ENCODE measurements around the gene ASAP2. TPM values are rescaled to one million over a fixed set of nuclear protein-coding genes. Genes with fewer than 3 reads are reported as not detected.

ASAP2 gene
- total RNA-seq, 2 donors from 2014 or later = not detected

DNA sequence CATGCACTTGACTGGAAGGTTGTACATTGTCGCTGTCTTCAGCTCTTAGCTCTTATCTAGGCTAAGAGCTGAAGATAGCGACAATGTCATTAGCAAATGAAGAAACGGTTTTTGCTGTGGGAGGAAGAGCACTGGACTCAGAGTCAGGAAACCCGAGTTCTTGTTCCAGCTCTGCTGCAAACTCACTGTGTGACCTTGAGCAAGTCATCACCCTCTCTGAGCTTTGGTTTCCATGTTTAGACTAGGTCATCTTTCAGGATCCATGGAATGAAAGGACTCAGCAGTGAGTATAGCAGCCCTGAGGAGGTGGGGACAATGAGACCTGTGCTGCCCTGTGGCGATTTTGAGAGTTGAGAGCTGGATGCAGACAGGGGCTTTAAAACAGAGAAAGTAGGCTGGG lies 85.3 kb downstream of the ASAP2 start:
- ATAC-seq (no peak), DNase-seq (ENCODE audit: low spot score) (no peak)
- Mint-ChIP-seq H3K9me3 (no peaks in the 10 kb centered on the region), H3K4me1 (ENCODE audit: low read depth in 2 of 2) (no peaks in the 10 kb centered on the region), H3K4me3 (no peak overlapping the region), H3K27me3 (peaks cover 22 to 43% of the 10 kb centered on the region in 2 donors), H3K27ac (no peak overlapping the region), H3K36me3 (no peaks in the 10 kb centered on the region)

DNA sequence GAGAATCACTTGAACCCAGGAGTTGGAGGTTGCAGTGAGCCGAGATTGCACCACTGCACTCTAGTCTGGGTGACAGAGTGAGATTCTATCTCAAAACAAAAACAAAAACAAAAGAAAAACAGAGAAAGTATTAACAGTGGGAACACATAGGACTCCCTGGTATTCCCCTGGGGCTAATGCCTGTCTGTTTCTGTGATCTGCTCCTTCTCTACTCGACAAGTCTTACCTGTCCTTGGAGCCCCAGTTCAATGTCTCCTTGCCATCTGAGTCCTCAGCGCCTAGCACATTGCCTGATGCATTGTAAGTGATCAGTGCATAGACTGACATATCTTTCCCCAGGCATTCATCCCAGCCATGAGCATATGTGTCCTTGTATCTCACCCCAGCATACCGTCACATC lies 85.8 kb downstream of the ASAP2 start:
- no peak for DNase-seq (ENCODE audit: low spot score)
- Mint-ChIP-seq H3K9me3 (no peaks in the 10 kb centered on the region), H3K4me1 (ENCODE audit: low read depth in 2 of 2) (no peaks in the 10 kb centered on the region), H3K36me3 (no peaks in the 10 kb centered on the region), H3K27me3 (peaks cover 23 to 37% of the 10 kb centered on the region in 2 donors), H3K4me3 (no peak overlapping the region), H3K27ac (no peak overlapping the region)
- ATAC-seq = no peak

DNA sequence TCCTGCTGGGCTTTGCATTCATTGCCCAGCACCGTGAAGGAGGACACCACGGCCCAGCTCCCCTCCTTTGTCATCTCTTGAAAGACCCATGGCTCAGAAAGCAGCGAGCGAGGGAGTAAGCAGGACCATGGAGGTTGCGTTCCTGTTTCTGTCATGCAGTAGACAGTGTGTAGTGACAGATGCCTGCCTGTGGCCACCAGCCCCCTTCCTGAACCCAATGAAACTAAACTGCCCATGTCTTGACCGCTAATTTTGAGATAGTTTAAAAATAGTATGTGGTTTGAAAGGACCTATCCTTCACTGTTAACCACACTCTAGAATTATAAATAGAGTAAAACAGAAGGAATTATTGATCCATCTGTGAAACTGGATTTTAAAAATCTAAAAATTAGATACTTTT lies 88.2 kb downstream of the ASAP2 start:
- H3K4me3 Mint-ChIP-seq = no peak overlapping the region
- H3K27ac Mint-ChIP-seq = no peak overlapping the region
- DNase-seq (ENCODE audit: low spot score) (no peak), ATAC-seq (no peak)
- H3K27me3 Mint-ChIP-seq = peaks cover 13 to 38% of the 10 kb centered on the region in 2 donors
- H3K9me3 Mint-ChIP-seq = no peaks in the 10 kb centered on the region
- no peaks in the 10 kb centered on the region for H3K36me3 Mint-ChIP-seq
- H3K4me1 Mint-ChIP-seq (ENCODE audit: low read depth in 2 of 2) = no peaks in the 10 kb centered on the region

DNA sequence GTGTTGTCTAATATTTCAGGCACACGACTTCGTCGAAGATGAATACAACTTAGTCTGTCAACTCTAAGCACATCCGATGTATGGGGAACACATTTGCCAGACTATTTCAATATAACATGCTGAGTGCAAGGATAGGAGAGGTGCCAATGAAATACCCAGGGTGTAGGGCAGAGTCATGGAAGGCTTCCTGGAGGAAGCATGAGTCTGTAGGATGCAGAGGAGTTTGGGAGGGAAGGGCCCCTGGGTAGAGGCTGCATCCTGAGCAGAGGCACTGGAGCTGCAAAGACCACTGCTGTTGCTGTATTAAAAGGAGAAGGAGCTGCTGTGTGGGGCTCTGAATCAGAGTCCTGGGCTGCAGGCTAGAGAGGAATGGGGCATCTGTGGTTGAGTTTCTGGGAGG lies 89.9 kb downstream of the ASAP2 start:
- Mint-ChIP-seq H3K27me3 (peaks cover 9 to 32% of the 10 kb centered on the region in 2 donors), H3K36me3 (no peaks in the 10 kb centered on the region), H3K27ac (no peak overlapping the region), H3K9me3 (no peaks in the 10 kb centered on the region), H3K4me1 (ENCODE audit: low read depth in 2 of 2) (no peaks in the 10 kb centered on the region), H3K4me3 (no peak overlapping the region)
- no peak for ATAC-seq
- no peak for DNase-seq (ENCODE audit: low spot score)

DNA sequence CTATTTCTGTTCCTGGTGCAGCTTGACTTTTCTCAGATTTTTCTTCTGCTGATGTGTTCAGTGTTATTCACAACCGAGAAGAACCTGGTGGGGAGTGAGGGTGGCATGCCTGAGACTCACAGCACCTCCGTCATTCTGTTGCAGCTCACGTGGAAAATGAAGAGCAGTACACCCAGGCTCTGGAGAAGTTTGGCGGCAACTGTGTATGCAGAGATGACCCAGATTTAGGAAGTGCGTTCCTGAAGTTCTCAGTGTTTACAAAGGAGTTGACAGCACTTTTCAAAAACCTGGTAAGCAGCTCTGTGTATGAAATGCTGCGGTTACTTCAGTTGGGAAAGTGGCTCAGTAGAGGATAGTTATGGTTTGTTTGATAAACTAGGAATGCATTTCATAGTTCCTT lies 90.5 kb downstream of the ASAP2 start:
- H3K9me3 Mint-ChIP-seq = no peaks in the 10 kb centered on the region

DNA sequence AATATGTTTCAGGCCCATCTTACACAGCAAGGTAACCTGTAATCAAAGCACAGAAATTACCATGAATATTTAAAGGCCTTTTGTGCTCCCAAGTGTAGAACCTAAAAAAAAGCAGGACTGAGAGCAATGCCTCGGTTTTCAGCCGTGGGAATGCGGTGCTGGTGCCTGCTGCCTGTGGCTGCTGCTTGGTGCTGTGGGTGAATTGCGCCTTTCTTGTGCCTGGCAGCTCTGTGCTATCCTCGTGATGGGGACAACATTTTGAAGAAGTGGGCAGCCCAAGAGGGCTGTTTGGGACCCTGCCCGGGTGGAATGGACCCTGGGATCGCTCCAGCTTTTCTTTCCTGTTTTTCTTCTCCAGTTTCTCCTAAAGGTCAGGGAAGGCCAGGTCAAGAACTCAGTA lies 91.2 kb downstream of the ASAP2 start:
- Mint-ChIP-seq H3K9me3 (no peaks in the 10 kb centered on the region), H3K27ac (no peak overlapping the region), H3K4me3 (no peak overlapping the region), H3K4me1 (ENCODE audit: low read depth in 2 of 2) (no peaks in the 10 kb centered on the region), H3K27me3 (peaks cover 9 to 32% of the 10 kb centered on the region in 2 donors), H3K36me3 (no peaks in the 10 kb centered on the region)
- no peak for DNase-seq (ENCODE audit: low spot score)
- no peak for ATAC-seq

More for the DNA sequence above, 90.5 kb downstream of the ASAP2 start:
- Mint-ChIP-seq H3K27me3 (peaks cover 9 to 32% of the 10 kb centered on the region in 2 donors), H3K4me3 (no peak overlapping the region), H3K36me3 (no peaks in the 10 kb centered on the region), H3K4me1 (ENCODE audit: low read depth in 2 of 2) (no peaks in the 10 kb centered on the region), H3K27ac (no peak overlapping the region)
- DNase-seq (ENCODE audit: low spot score) (no peak), ATAC-seq (no peak)

DNA sequence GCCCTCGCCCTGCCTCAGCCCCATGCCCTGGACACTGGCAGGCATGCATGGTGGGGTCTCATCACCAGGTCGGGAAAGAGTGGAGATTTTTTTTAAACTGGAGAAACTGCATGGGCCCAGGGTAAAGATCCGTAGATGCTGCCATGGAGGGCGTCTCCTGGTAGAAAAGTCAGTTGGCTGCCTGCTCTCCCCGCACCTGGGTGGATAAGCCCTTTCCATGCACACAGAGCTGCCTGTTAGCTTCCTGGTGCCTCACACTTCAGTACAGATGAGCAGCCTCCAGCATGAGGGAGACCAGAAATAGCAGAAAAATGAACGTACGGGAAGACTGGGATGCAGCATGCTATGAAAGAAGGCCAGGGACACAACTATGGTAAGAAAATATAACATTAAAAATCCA lies 92.0 kb downstream of the ASAP2 start:
- Mint-ChIP-seq H3K4me1 (ENCODE audit: low read depth in 2 of 2) (no peaks in the 10 kb centered on the region), H3K27ac (no peak overlapping the region), H3K27me3 (peaks cover 10 to 31% of the 10 kb centered on the region in 2 donors), H3K4me3 (no peak overlapping the region), H3K36me3 (no peaks in the 10 kb centered on the region), H3K9me3 (no peaks in the 10 kb centered on the region)
- ATAC-seq = no peak
- DNase-seq (ENCODE audit: low spot score) = no peak

DNA sequence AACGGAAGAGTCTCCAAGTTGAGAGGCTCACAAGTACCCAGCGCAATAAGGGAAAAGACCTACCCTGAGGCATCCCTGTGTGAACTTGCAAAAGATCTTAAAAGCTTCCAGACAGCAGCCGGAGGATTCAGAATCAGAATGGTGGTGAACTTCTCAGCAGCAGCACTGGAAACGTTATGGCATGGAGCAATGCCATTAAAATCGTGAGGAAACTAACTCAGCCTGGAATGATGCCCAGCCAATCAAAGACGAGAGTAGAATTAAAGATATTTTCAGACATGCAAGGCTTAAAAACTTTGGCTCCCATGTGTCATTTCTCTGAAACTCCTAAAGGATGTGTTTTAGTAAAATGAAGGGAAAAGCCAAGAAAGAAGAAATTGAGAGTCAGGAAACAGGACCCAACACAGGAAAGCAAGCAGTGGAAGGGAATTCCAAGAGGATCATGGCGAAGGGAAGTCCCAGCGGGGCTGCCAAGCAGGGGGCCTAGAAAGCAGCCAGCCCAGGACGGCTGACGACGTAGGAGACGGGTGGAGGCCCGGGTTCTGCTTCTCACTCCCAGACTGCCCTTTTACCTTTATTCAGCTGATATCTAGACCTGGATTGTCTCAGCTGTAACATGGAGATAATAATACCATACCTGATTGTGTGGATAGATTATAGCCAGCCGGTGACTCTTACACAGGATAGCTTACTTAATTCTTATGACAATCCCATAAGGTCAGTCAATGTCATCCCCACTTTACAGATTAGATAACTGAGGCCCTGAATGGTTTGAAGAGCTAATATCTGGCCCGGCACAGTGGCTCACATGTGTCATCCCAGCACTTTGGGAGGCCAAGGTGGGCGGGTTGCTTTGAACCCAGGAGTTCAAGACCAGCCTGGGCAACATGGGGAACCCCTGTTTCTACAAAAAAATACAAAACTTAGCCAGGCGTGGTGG lies 92.8 kb downstream of the ASAP2 start:
- no peak overlapping the region for H3K4me3 Mint-ChIP-seq
- H3K27me3 Mint-ChIP-seq = peaks cover 12 to 33% of the 10 kb centered on the region in 2 donors
- ATAC-seq = no peak
- no peaks in the 10 kb centered on the region for H3K9me3 Mint-ChIP-seq
- DNase-seq (ENCODE audit: low spot score) = no peak
- no peaks in the 10 kb centered on the region for H3K4me1 Mint-ChIP-seq (ENCODE audit: low read depth in 2 of 2)
- no peak overlapping the region for H3K27ac Mint-ChIP-seq
- H3K36me3 Mint-ChIP-seq = no peaks in the 10 kb centered on the region

DNA sequence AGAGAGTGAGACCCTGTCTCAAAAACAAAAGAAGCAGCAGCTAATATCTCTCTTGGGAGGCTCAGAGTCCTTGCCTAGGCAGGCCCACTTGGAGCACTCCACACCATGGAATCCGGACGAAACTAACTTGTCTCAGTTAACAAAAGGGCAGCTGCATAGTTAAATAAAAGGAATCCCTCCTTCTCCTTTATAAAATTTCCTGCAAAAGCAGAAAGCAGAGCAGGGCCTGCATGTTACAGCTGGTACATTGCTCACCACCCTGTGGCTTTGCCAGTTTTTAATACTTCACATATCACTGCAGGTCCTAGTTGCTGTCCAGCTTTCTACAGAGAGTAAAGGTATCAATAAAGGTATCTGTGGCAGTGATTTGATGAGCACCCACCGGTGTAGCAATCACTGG lies 93.6 kb downstream of the ASAP2 start:
- Mint-ChIP-seq H3K4me3 (no peak overlapping the region), H3K4me1 (ENCODE audit: low read depth in 2 of 2) (no peaks in the 10 kb centered on the region), H3K9me3 (no peaks in the 10 kb centered on the region), H3K36me3 (no peaks in the 10 kb centered on the region), H3K27ac (no peak overlapping the region), H3K27me3 (peaks cover 11 to 36% of the 10 kb centered on the region in 2 donors)
- DNase-seq (ENCODE audit: low spot score) (no peak), ATAC-seq (peak in 1 of 2 donors; percentile 33)

DNA sequence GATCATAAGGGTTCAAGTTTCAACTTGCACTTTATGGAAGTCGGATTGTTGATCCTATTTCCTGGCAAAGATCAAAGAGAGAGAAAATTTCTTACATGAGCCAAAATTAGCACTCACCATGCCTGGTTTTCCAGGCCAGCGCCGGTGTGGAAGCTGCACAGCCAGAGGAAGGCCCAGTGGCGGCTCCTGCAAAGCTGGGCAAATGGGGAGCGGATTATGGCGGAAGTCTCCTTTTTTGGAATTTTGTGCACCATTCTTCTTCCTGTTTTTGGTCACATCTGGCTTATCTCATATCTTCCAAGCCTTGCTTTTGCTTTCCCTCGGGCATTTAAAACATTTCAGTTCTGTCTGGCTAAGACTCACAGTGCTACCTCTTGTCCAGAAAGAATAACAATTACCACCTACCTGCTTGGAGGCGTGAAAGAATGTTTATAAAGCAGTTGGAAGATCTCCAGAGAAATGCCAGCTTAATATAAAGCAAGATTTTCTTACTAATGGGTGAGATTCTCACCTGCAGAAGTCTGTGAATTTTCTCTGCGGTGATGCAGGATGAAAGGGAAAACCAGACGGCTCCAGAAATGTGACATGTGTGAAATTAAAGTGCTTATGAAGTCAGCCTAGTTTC lies 94.3 kb downstream of the ASAP2 start:
- H3K4me3 Mint-ChIP-seq = no peak overlapping the region
- no peaks in the 10 kb centered on the region for H3K9me3 Mint-ChIP-seq
- DNase-seq (ENCODE audit: low spot score) (no peak), ATAC-seq (no peak)
- peaks cover 8 to 38% of the 10 kb centered on the region in 2 donors for H3K27me3 Mint-ChIP-seq
- H3K4me1 Mint-ChIP-seq (ENCODE audit: low read depth in 2 of 2) = no peaks in the 10 kb centered on the region
- H3K36me3 Mint-ChIP-seq = no peaks in the 10 kb centered on the region
- no peak overlapping the region for H3K27ac Mint-ChIP-seq

DNA sequence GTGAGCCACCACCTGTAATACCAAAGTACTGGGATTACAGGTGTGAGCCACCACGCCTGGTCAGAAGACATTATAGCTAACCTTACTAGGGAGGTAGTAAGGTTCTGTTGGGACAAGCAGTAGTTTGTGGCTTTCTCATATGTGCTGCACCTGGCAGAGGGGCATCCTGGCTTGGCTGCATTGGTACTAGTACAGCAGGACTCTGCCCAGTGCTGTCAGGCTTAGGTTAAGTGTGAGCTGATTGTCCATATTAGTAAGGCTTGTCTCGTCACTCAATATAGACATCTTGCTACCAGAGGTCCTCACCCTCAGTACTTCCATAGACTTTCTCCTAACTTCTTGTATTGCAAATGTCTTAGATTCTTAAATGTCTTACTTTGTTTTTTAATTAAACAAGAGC lies 96.1 kb downstream of the ASAP2 start:
- no peak overlapping the region for H3K4me3 Mint-ChIP-seq
- DNase-seq (ENCODE audit: low spot score) = no peak
- peaks cover 2 to 30% of the 10 kb centered on the region in 2 donors for H3K27me3 Mint-ChIP-seq
- ATAC-seq = no peak
- no peaks in the 10 kb centered on the region for H3K9me3 Mint-ChIP-seq
- H3K4me1 Mint-ChIP-seq (ENCODE audit: low read depth in 2 of 2) = no peaks in the 10 kb centered on the region
- H3K27ac Mint-ChIP-seq = no peak overlapping the region
- H3K36me3 Mint-ChIP-seq = no peaks in the 10 kb centered on the region

DNA sequence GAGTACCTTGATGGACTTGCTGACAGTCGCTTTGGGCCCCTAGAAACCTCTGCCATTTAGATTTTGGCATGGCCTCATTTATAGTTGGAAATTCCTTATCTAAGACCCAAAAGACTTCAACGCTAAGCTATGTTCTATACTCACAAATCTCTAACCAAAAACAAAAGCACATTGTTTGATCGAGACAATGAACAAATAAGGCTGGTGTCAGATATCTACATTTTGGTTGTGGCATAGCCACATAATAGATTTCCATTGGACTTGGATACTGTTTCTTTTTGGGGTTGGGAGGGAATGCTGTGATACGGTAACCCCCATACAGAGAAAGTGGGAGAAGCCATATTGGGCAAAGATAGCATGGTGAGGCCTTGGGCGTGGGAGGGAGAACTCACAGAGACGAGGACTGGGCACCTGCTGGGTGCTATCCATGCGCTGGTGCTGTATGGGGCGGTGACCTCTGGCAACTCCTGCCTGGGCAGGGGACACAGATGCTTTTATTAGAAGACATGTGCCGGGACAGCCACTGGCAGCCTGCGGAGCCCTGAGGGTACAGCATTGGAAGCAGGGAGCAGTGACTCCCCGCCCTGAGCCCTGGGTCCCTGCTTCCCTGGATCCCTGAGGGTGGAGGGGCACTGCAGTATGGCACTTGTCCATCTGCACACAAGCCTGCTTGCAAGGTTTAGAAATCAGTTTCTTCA lies 97.1 kb downstream of the ASAP2 start:
- ATAC-seq = no peak
- no peak overlapping the region for H3K27ac Mint-ChIP-seq
- no peaks in the 10 kb centered on the region for H3K4me1 Mint-ChIP-seq (ENCODE audit: low read depth in 2 of 2)

DNA sequence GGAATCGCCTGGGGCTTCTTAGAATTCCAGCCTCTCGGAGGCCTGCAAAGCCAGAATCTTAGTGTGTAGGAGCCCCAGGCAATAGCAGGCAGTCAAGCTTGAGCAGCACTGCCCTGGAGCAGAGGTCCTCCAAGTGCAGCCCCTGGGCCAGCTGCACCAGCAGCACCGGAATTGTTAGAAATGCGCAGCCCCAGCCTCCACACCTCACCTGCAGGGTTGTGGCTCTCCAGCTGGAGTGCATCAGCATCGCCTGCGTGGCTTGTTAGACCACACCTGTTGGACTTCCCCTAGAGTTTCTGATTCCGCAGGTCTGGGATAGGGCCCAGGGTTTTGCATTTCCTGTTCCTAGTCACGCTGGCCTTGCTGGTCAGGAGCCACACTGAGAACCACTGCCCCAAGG lies 100.3 kb downstream of the ASAP2 start:
- H3K36me3 Mint-ChIP-seq = no peaks in the 10 kb centered on the region
- H3K27ac Mint-ChIP-seq = no peak overlapping the region
- H3K4me1 Mint-ChIP-seq (ENCODE audit: low read depth in 2 of 2) = no peaks in the 10 kb centered on the region
- no peak for ATAC-seq
- no peak for DNase-seq (ENCODE audit: low spot score)
- H3K27me3 Mint-ChIP-seq = peaks cover 2 to 20% of the 10 kb centered on the region in 2 donors
- H3K9me3 Mint-ChIP-seq = no peaks in the 10 kb centered on the region
- H3K4me3 Mint-ChIP-seq = no peak overlapping the region

More for the DNA sequence above, 97.1 kb downstream of the ASAP2 start:
- H3K36me3 Mint-ChIP-seq = no peaks in the 10 kb centered on the region
- no peaks in the 10 kb centered on the region for H3K9me3 Mint-ChIP-seq
- DNase-seq (ENCODE audit: low spot score) = no peak
- peaks cover 2 to 25% of the 10 kb centered on the region in 2 donors for H3K27me3 Mint-ChIP-seq
- H3K4me3 Mint-ChIP-seq = no peak overlapping the region

DNA sequence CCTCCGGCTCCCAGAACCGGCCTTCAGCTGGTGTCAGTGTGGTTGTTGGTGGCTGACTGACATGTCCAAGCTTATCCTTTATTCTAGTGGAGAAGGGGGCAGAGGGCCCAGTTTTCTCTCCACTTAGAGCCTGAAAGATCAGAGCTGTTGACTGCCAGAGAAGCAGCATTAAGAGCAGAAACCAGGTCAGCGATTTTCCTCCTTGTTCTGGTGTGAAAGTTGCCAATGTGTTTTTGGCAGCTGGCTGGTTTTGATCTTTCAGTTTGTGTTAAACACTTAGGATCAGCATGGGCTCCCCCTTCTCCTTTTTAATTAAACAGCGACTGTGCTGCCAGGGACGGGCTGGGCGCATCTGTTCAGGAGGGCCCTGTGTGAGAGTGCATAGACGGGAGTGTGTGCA lies 100.9 kb downstream of the ASAP2 start:
- H3K27ac Mint-ChIP-seq = no peak overlapping the region
- H3K27me3 Mint-ChIP-seq = peaks cover 5 to 20% of the 10 kb centered on the region in 2 donors
- no peaks in the 10 kb centered on the region for H3K9me3 Mint-ChIP-seq
- no peaks in the 10 kb centered on the region for H3K36me3 Mint-ChIP-seq
- no peaks in the 10 kb centered on the region for H3K4me1 Mint-ChIP-seq (ENCODE audit: low read depth in 2 of 2)
- DNase-seq (ENCODE audit: low spot score) (no peak), ATAC-seq (no peak)
- H3K4me3 Mint-ChIP-seq = no peak overlapping the region

Data from natural killer cell treated with Interleukin-12 subunit alpha and Interleukin-12 subunit beta and Interleukin-15 and Interleukin-18, amount 100 ng/mL, for 72 hours (primary cell).